ENCODE data around the gene TSN. TPM values are rescaled to one million over a fixed set of nuclear protein-coding genes. Genes with fewer than 3 reads are reported as not detected.

TSN gene
- total and polyA plus RNA-seq, 11 donors = 17.2 to 58.8 (median 43.8) TPM

GRCh38 chr2:121798617-121799016 is 43.2 kb downstream of the TSN start:
- WGBS, 4 donors = 86 to 97% (median 93%) methylated on average over 1 of the region's 1 CpG
- intact Hi-C loops (cut with DNase I) = no loop called here
- Histone ChIP-seq H3K27ac (no peak overlapping the region), H3K9me3 (peaks cover 0 to 22% (median 11%) of the 10 kb centered on the region in 12 donors), H3K4me1 (no peaks in the 10 kb centered on the region), H3K4me3 (no peak overlapping the region), H3K27me3 (peaks cover 0 to 2% (median 0%) of the 10 kb centered on the region in 9 donors), H3K36me3 (no peaks in the 10 kb centered on the region)
- DNase-seq = no peak
- TF ChIP-seq POLR2A (IDR thresholded peaks at IDR 0.05) = no peak
- TF ChIP-seq CTCF (IDR thresholded peaks at IDR 0.05) = no peak
- ATAC-seq = no peak

DNA sequence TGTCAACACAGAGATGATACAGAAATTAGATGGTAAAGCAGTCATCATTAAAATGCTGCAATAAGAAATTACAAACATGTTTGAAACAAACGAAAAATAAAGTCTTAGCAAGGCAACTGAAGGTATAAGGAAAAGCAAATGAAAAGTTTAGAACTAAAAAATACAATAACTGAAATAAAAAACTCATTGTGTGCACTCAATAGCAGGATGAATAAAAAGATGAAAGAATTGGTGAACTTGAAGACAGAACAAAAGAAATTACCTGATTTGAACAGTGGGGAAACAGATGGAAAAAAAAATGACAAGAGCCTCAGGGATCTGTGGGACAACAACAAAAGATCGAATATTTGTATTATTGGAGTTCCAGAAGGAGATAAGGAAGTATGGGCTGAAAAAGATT is 46.5 kb downstream of the TSN start:
- DNase-seq = no peak
- Histone ChIP-seq H3K36me3 (no peaks in the 10 kb centered on the region), H3K27ac (no peak overlapping the region), H3K4me3 (no peak overlapping the region), H3K4me1 (no peaks in the 10 kb centered on the region), H3K9me3 (peaks cover 0 to 22% (median 11%) of the 10 kb centered on the region in 12 donors), H3K27me3 (no peaks in the 10 kb centered on the region)
- intact Hi-C loops (cut with DNase I) = no loop called here
- TF ChIP-seq CTCF (IDR thresholded peaks at IDR 0.05) = no peak
- 65 to 77% (median 75%) methylated on average over 2 of the region's 2 CpGs for WGBS, 4 donors
- no peak for ATAC-seq

GRCh38 chr2:121803503-121803902 is 48.1 kb downstream of the TSN start:
- intact Hi-C loops (cut with DNase I) = no loop called here
- WGBS, 4 donors = 79 to 93% (median 83%) methylated on average over 2 of the region's 2 CpGs
- no peak overlapping the region for H3K27ac ChIP-seq
- no peaks in the 10 kb centered on the region for H3K27me3 ChIP-seq
- DNase-seq (no peak), ATAC-seq (no peak)
- TF ChIP-seq POLR2A (IDR thresholded peaks at IDR 0.05) = no peak
- TF ChIP-seq CTCF (IDR thresholded peaks at IDR 0.05) = no peak
- H3K9me3 ChIP-seq = peaks cover 0 to 22% (median 11%) of the 10 kb centered on the region in 12 donors
- H3K36me3 ChIP-seq = no peaks in the 10 kb centered on the region
- no peaks in the 10 kb centered on the region for H3K4me1 ChIP-seq
- no peak overlapping the region for H3K4me3 ChIP-seq

- Histone ChIP-seq H3K36me3 (no peaks in the 10 kb centered on the region), H3K9me3 (peaks cover 0 to 22% (median 11%) of the 10 kb centered on the region in 12 donors), H3K4me3 (no peak overlapping the region), H3K4me1 (no peaks in the 10 kb centered on the region), H3K27ac (no peak overlapping the region), H3K27me3 (no peaks in the 10 kb centered on the region)
- ATAC-seq (no peak), DNase-seq (no peak)
- no peak for TF ChIP-seq CTCF (IDR thresholded peaks at IDR 0.05)
- no peak for TF ChIP-seq POLR2A (IDR thresholded peaks at IDR 0.05)
- intact Hi-C loops (cut with DNase I) = no loop called here
- WGBS, 4 donors = 20 to 26% (median 22%) methylated on average over 5 of the region's 5 CpGs
Measured at GRCh38 chr2:121804340-121804739, 48.9 kb downstream of the TSN start.
